ENCODE results near the gene ADAMTS16.

- TF ChIP-seq CTCF (IDR thresholded peaks at IDR 0.05): no peak
- no peak for TF ChIP-seq POLR2A (IDR thresholded peaks at IDR 0.05)
- TF ChIP-seq EP300 (IDR thresholded peaks at IDR 0.05): no peak
Measured at GRCh38 chr5:5335107-5335506, 195.0 kb downstream of the ADAMTS16 start.
